ENCODE data around the gene DDX39B. TPM values are rescaled to one million over a fixed set of nuclear protein-coding genes. Genes with fewer than 3 reads are reported as not detected.

DDX39B gene
- total and polyA plus RNA-seq, 9 of the 15 experiments (the other 6 are each of a cell fraction or from before 2014, with no cell fraction given) = 479 to 869 (median 592) TPM

GRCh38 chr6:31547727-31548543 lies 6.1 kb upstream of the DDX39B start (continued):
- TF ChIP-seq MGA (IDR thresholded peaks at IDR 0.05) (peak; percentile 74), EP300 (IDR thresholded peaks at IDR 0.05; ENCODE audit: low read length) (0 out of 2 replicates have a peak, but pooled peaks have one; percentile 9), ZNF740 (CRISPR knock-in tag; IDR thresholded peaks at IDR 0.05) (no peak), ZNF740 (tag; IDR thresholded peaks at IDR 0.05) (peak in 1 of 2 experiments; percentile 84; a peak in 1 of 4 replicates), NFATC3 (IDR thresholded peaks at IDR 0.05) (0 out of 2 replicates have a peak, but pooled peaks have one; percentile 54), CTCFL (IDR thresholded peaks at IDR 0.05; ENCODE audit: borderline replicate concordance, insufficient read depth, low read depth, low read length, poor library complexity, severe bottlenecking) (peak; percentile 11), CREM (IDR thresholded peaks at IDR 0.05; ENCODE audit: low read depth) (peak; percentile 35; the same call in 1 of the 2 replicates), ZHX1 (conservative IDR thresholded peaks at IDR 0.05; ENCODE audit: low read length) (0 out of 2 replicates have a peak, but pooled peaks have one; percentile 7)
